Measurements from ENCODE around the gene MTHFSD. TPM values are rescaled to one million over a fixed set of nuclear protein-coding genes. Genes with fewer than 3 reads are reported as not detected.

The MTHFSD gene
- total and polyA plus RNA-seq, 2 donors (not counting 3 experiments of a cell fraction or from before 2014, with no cell fraction given), result 16.7 to 21.1 TPM

- peaks cover 12% of the 10 kb centered on the region for H3K79me2 ChIP-seq (ENCODE audit: control insufficient read depth, insufficient read depth, low read length)
- H3K9ac ChIP-seq (replicated peaks; ENCODE audit: extremely low read depth, insufficient read depth, low read length), result no peak overlapping the region
- no peak for TF ChIP-seq JUN (IDR thresholded peaks at IDR 0.05; ENCODE audit: borderline replicate concordance, insufficient read depth, insufficient read length, low read depth)
- TF ChIP-seq GATA2 (IDR thresholded peaks at IDR 0.05; ENCODE audit: insufficient read depth, insufficient read length, low read depth, low read length), result no peak
- TF ChIP-seq MYC (IDR thresholded peaks at IDR 0.05; ENCODE audit: low read depth, low read length), result no peak
- no peak for TF ChIP-seq EZH2 (IDR thresholded peaks at IDR 0.05; ENCODE audit: borderline replicate concordance, low read depth, low read length, severe bottlenecking)
- TF ChIP-seq POLR2A (IDR thresholded peaks at IDR 0.05; ENCODE audit: low read depth, low read length), result no peak
- TF ChIP-seq, protein P1, sequence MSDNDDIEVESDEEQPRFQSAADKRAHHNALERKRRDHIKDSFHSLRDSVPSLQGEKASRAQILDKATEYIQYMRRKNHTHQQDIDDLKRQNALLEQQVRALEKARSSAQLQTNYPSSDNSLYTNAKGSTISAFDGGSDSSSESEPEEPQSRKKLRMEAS (IDR thresholded peaks at IDR 0.05; ENCODE audit: insufficient read depth, insufficient read length), result no peak
- TF ChIP-seq FOS (IDR thresholded peaks at IDR 0.05; ENCODE audit: borderline replicate concordance, insufficient read depth, low read length), result no peak
- TF ChIP-seq, protein P2, sequence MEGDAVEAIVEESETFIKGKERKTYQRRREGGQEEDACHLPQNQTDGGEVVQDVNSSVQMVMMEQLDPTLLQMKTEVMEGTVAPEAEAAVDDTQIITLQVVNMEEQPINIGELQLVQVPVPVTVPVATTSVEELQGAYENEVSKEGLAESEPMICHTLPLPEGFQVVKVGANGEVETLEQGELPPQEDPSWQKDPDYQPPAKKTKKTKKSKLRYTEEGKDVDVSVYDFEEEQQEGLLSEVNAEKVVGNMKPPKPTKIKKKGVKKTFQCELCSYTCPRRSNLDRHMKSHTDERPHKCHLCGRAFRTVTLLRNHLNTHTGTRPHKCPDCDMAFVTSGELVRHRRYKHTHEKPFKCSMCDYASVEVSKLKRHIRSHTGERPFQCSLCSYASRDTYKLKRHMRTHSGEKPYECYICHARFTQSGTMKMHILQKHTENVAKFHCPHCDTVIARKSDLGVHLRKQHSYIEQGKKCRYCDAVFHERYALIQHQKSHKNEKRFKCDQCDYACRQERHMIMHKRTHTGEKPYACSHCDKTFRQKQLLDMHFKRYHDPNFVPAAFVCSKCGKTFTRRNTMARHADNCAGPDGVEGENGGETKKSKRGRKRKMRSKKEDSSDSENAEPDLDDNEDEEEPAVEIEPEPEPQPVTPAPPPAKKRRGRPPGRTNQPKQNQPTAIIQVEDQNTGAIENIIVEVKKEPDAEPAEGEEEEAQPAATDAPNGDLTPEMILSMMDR (IDR thresholded peaks at IDR 0.05; ENCODE audit: extremely low read depth in 1 of 2, insufficient read depth in 1 of 2, low read depth in 1 of 2, low read length in 2 of 2), result no peak
- no peak for TF ChIP-seq POLR2AphosphoS5 (IDR thresholded peaks at IDR 0.05; ENCODE audit: insufficient read depth, low read depth, low read length)
- H3K4me1 ChIP-seq (ENCODE audit: control insufficient read depth, extremely low read depth, insufficient read depth, low read length), result peaks cover 12% of the 10 kb centered on the region
- dilution Hi-C loops (cut with MboI; ENCODE audit: extremely low pct_ligation_motif_present, low sequenced_read_pairs) (no loop called here), intact Hi-C loops (cut with micrococcal nuclease) (no loop called here)
- DNase-seq (ENCODE audit: low read depth, low spot score) (no peak), FAIRE-seq (no peak)
- no peaks in the 10 kb centered on the region for H4K20me1 ChIP-seq (replicated peaks; ENCODE audit: control insufficient read depth, extremely low read depth, insufficient read depth, low read length)
- peaks cover 3 to 5% of the 10 kb centered on the region in 2 experiments for H3K27me3 ChIP-seq (ENCODE audit: control insufficient read depth in 2 of 2, insufficient read depth in 2 of 2, low read length in 2 of 2)
- H3K36me3 ChIP-seq (ENCODE audit: control insufficient read depth in 2 of 2, extremely low read depth in 1 of 2, insufficient read depth in 2 of 2, low read length in 2 of 2), result no peaks in the 10 kb centered on the region
- H3K27ac ChIP-seq (ENCODE audit: insufficient read depth, low read depth, low read length), result no peak overlapping the region
- BruUV-seq (replicated peaks), result no TSS peak
- H3K4me3 ChIP-seq (replicated peaks in 1 of 3; ENCODE audit: insufficient read depth in 1 of 3, low read depth in 1 of 3, low read length in 3 of 3), result no peak overlapping the region
- ChIA-PET POLR2A (no interaction called here), CTCF (interaction anchor here (1.4 to 2.4 kb wide), 3 partner anchors 316 to 741 kb away, joined by 4 to 11 read pairs (median 6); no protein-coding TSS in a partner anchor)
- no peaks in the 10 kb centered on the region for H3K9me3 ChIP-seq (replicated peaks; ENCODE audit: control insufficient read depth, insufficient read depth, low read length)
- H3K9me1 ChIP-seq (replicated peaks; ENCODE audit: control insufficient read depth, extremely low read depth, insufficient read depth, low read length), result no peaks in the 10 kb centered on the region
- no peak overlapping the region for H3K4me2 ChIP-seq (ENCODE audit: insufficient read depth, low read length)
- no peak overlapping the region for H2AFZ ChIP-seq (ENCODE audit: low read depth, low read length)
Measured at GRCh38 chr16:86557587-86557986, 2.6 kb upstream of the MTHFSD start.
